ENCODE measurements around the gene DDAH1.

- TF ChIP-seq CTCF (IDR thresholded peaks at IDR 0.05; ENCODE audit: insufficient read depth, low read length, poor library complexity, severe bottlenecking) (no peak), EZH2phosphoT487 (conservative IDR thresholded peaks at IDR 0.05; ENCODE audit: low read length) (no peak)
These were observed 91.6 kb downstream of the DDAH1 start for GRCh38 chr1:85373378-85373708.

Measured in SU-DHL-6 (cell line).